K562 (cell line): ENCODE measurements around the gene SLC25A11. TPM values are rescaled to one million over a fixed set of nuclear protein-coding genes. Genes with fewer than 3 reads are reported as not detected.
A peak's percentile ranks its signal among the peaks of the same experiment; 100 is the strongest.

Source experiments
- ATF3 ChIP-seq, 2 experiments: fragments of 450-650 bp in 1 of 2; sonication (generic) in 1 of 2; formaldehyde crosslinking in 1 of 2; IDR thresholded peaks in 1 of 2; conservative IDR thresholded peaks in 1 of 2; 2 replicates each; pipeline versions ENCODE4 v1.6.1 to v1.8.1; 2016 to 2023; ENCODE audit warnings: mild to moderate bottlenecking in 2 of 2, moderate library complexity in 2 of 2, inconsistent platforms in 1 of 2, missing genetic modification reagents in 1 of 2
- C11orf30 ChIP-seq: fragments of 450-650 bp; IDR thresholded peaks from 2 replicates; pipeline ENCODE4 v1.6.1; 2016; ENCODE audit warnings: low read depth, mild to moderate bottlenecking
- CBFA2T3 ChIP-seq: fragments of 450-650 bp; IDR thresholded peaks from 2 replicates; pipeline ENCODE4 v1.6.1; 2017
- GTF2A2 ChIP-seq: IDR thresholded peaks from 2 replicates; pipeline ENCODE4 v1.6.1; 2016; ENCODE audit warnings: mild to moderate bottlenecking, missing genetic modification characterization, missing compliant biosample characterization
- HDAC3 ChIP-seq: fragments of 450-650 bp; IDR thresholded peaks from 2 replicates; pipeline ENCODE4 v1.6.1; 2018; ENCODE audit warnings: borderline replicate concordance, mild to moderate bottlenecking, moderate library complexity; ENCODE audit not compliant: partially characterized antibody
- JUND ChIP-seq, 2 experiments: IDR thresholded peaks; 2 replicates in 1 of 2; 3 replicates in 1 of 2; pipeline ENCODE4 v1.6.1; 2011; ENCODE audit warnings: borderline replicate concordance in 2 of 2, low read depth in 2 of 2, low read length in 2 of 2, improper control_type of control experiment in 1 of 2, missing biosample characterization in 1 of 2, missing genetic modification characterization in 1 of 2, missing genetic modification reagents in 1 of 2
- MYC ChIP-seq, 2 experiments: fragments of 250-450 bp in 1 of 2; sonication (Bioruptor Pico) in 1 of 2; IDR thresholded peaks; 2 replicates each; pipeline versions ENCODE4 v1.5.1 to v1.6.1; 2012 to 2021; ENCODE audit warnings: low read depth in 2 of 2, borderline replicate concordance in 1 of 2, improper control_type of control experiment in 1 of 2, low read length in 1 of 2, mild to moderate bottlenecking in 1 of 2, moderate library complexity in 1 of 2
- POLR2B ChIP-seq: fragments of 450-650 bp; IDR thresholded peaks from 2 replicates; pipeline ENCODE4 v1.6.1; 2018; ENCODE audit warnings: low read depth; ENCODE audit not compliant: partially characterized antibody
- POU5F1 ChIP-seq: fragments of 150-350 bp; IDR thresholded peaks from 2 replicates; pipeline ENCODE4 v1.6.1; 2014; ENCODE audit warnings: borderline replicate concordance, low read length, low read depth, mild to moderate bottlenecking; ENCODE audit not compliant: partially characterized antibody
- RCOR1 ChIP-seq, 2 experiments: IDR thresholded peaks; 2 replicates each; pipeline ENCODE4 v1.6.1; 2012; ENCODE audit warnings: low read depth in 2 of 2, low read length in 2 of 2, borderline replicate concordance in 1 of 2, improper control_type of control experiment in 1 of 2
- SMARCE1 ChIP-seq: fragments of 450-650 bp; IDR thresholded peaks from 2 replicates; pipeline ENCODE4 v1.7.1; 2016; ENCODE audit warnings: mild to moderate bottlenecking
- SUPT5H ChIP-seq: fragments of 450-650 bp; IDR thresholded peaks from 2 replicates; pipeline ENCODE4 v1.6.1; 2016
- TBL1XR1 ChIP-seq, 2 experiments: IDR thresholded peaks; 2 replicates each; pipeline ENCODE4 v1.6.1; 2012; ENCODE audit warnings: improper control_type of control experiment in 2 of 2, low read length in 2 of 2, mild to moderate bottlenecking in 1 of 2
- TCF15 ChIP-seq: fragments of 250-450 bp; sonication (Bioruptor Pico); IDR thresholded peaks from 2 replicates; pipeline ENCODE4 v1.8.0; 2022; ENCODE audit warnings: moderate library complexity, mild to moderate bottlenecking, inconsistent platforms
- TEAD4 ChIP-seq, 2 experiments: sonication (generic) in 1 of 2; formaldehyde crosslinking in 1 of 2; IDR thresholded peaks; 2 replicates each; pipeline versions ENCODE4 v1.6.1 to v1.8.0; 2012 to 2022; ENCODE audit warnings: borderline replicate concordance in 1 of 2, inconsistent platforms in 1 of 2, low read length in 1 of 2, mild to moderate bottlenecking in 1 of 2, missing genetic modification reagents in 1 of 2
- YY1 ChIP-seq, 3 experiments: IDR thresholded peaks; 2 replicates each; pipeline ENCODE4 v1.6.1; 2011; ENCODE audit warnings: low read length in 2 of 3, mild to moderate bottlenecking in 2 of 3, moderate library complexity in 2 of 3, borderline replicate concordance in 1 of 3, control low read depth in 1 of 3, low read depth in 1 of 3; ENCODE audit not compliant: insufficient read depth in 3 of 3, insufficient replicate concordance in 2 of 3, control insufficient read depth in 1 of 3, insufficient read length in 1 of 3; ENCODE audit errors: extremely low read depth in 1 of 3
- ZFPM2 ChIP-seq: fragments of 250-450 bp; sonication (Bioruptor Pico); IDR thresholded peaks from 2 replicates; pipeline ENCODE4 v1.5.1; 2022; ENCODE audit warnings: mild to moderate bottlenecking
- ZNF395 ChIP-seq: fragments of 200-800 bp; sonication (Bioruptor generic); IDR thresholded peaks from 2 replicates; pipeline ENCODE4 v1.6.1; 2017; ENCODE audit warnings: missing genetic modification characterization, missing compliant biosample characterization
- ZNF586 ChIP-seq: fragments of 450-650 bp; formaldehyde crosslinking; conservative IDR thresholded peaks from 2 replicates; pipeline ENCODE4 v1.4.0; 2020; ENCODE audit warnings: mild to moderate bottlenecking, moderate library complexity
- ZNF696 ChIP-seq: fragments of 250-450 bp; sonication (Bioruptor Pico); conservative IDR thresholded peaks from 2 replicates; pipeline ENCODE4 v1.4.0; 2020; ENCODE audit warnings: mild to moderate bottlenecking, moderate library complexity
- polyA plus RNA-seq, 8 experiments: library from polyadenylated mRNA; depleted of rRNA in 4 of 8; stranded (reverse) in 5 of 8; unstranded in 3 of 8; fragments of >200 nt; fragmentation: Nextera tagmentation in 2 of 8; fragmentation: Illumina TruSeq in 1 of 8; extraction: Ambion mirVana in 2 of 8; extraction: Trizol in 1 of 8; gene quantifications; 2 replicates each; pipeline versions ENCODE4 v1.2.1 to v1.2.3, GENCODE V29; 2011 to 2014; ENCODE audit warnings: inconsistent platforms in 1 of 8, missing spikeins in 1 of 8
- total RNA-seq, 7 experiments: library from RNA; depleted of rRNA in 6 of 7; stranded (reverse); fragments of >200 nt in 6 of 7; fragmentation: Illumina TruSeq in 2 of 7; extraction: Trizol in 2 of 7; gene quantifications; 2 replicates each; pipeline versions ENCODE4 v1.2.1 to v1.2.3, GENCODE V29; 2011 to 2021; ENCODE audit warnings: low replicate concordance in 1 of 7

The SLC25A11 gene
- total and polyA plus RNA-seq, 9 of the 15 experiments (the other 6 are each of a cell fraction or from before 2014, with no cell fraction given), result 3.1 to 56.7 (median 32.9) TPM

GRCh38 chr17:4945176-4945943 lies 5.5 kb upstream of the SLC25A11 start (continued):
- peak in 1 of 3 experiments; percentile 47 for TF ChIP-seq YY1 (IDR thresholded peaks at IDR 0.05; ENCODE audit: borderline replicate concordance in 1 of 3, control insufficient read depth in 1 of 3, extremely low read depth in 1 of 3, insufficient read depth in 3 of 3, insufficient read length in 1 of 3, insufficient replicate concordance in 2 of 3, low read depth in 1 of 3, low read length in 2 of 3)
- no peak for TF ChIP-seq TEAD4 (IDR thresholded peaks at IDR 0.05; ENCODE audit: low read length)
- TF ChIP-seq TEAD4 (CRISPR knock-in tag; IDR thresholded peaks at IDR 0.05; ENCODE audit: borderline replicate concordance), result no peak
- TF ChIP-seq GTF2A2 (tag), result no peak
- no peak for TF ChIP-seq TCF15 (CRISPR knock-in tag)
- peak; percentile 60 for TF ChIP-seq SMARCE1
- peak; percentile 20; the same call in 1 of the 2 replicates for TF ChIP-seq CBFA2T3
- no peak for TF ChIP-seq POU5F1
- TF ChIP-seq JUND (IDR thresholded peaks at IDR 0.05; ENCODE audit: borderline replicate concordance, low read depth, low read length), result peak; percentile 98
- peak; percentile 97 for TF ChIP-seq JUND (tag; IDR thresholded peaks at IDR 0.05; ENCODE audit: borderline replicate concordance, low read depth, low read length)
- TF ChIP-seq ZNF696 (CRISPR knock-in tag), result no peak
- TF ChIP-seq ATF3 (IDR thresholded peaks at IDR 0.05), result peak; percentile 96
- TF ChIP-seq ATF3 (CRISPR knock-in tag; conservative IDR thresholded peaks at IDR 0.05), result 0 out of 2 replicates have a peak, but pooled peaks have one; percentile 62
- peak; percentile 26 for TF ChIP-seq POLR2B
- TF ChIP-seq C11orf30, result peak; percentile 39
- peak; percentile 59 for TF ChIP-seq SUPT5H
- TF ChIP-seq ZNF586 (CRISPR knock-in tag), result peak; percentile 11; the same call in 1 of the 2 replicates
- no peak for TF ChIP-seq ZNF395 (CRISPR knock-in tag)
- peak in 1 of 2 experiments; percentile 22; a peak in 1 of 4 replicates for TF ChIP-seq TBL1XR1 (IDR thresholded peaks at IDR 0.05; ENCODE audit: low read length in 2 of 2)
- peak in 1 of 2 experiments; percentile 52; a peak in 1 of 4 replicates for TF ChIP-seq RCOR1 (IDR thresholded peaks at IDR 0.05; ENCODE audit: borderline replicate concordance in 1 of 2, low read depth in 2 of 2, low read length in 2 of 2)
- no peak for TF ChIP-seq HDAC3
- peak; percentile 24; the same call in 1 of the 2 replicates for TF ChIP-seq MYC (IDR thresholded peaks at IDR 0.05; ENCODE audit: low read depth, low read length)
- no peak for TF ChIP-seq MYC (CRISPR knock-in tag; IDR thresholded peaks at IDR 0.05; ENCODE audit: borderline replicate concordance, low read depth)
- no peak for TF ChIP-seq ZFPM2 (CRISPR knock-in tag)
